Muscle layer of colon (tissue), 2 donors: Measurements from ENCODE around the gene DSTN.

ENCODE experiments used
- H3K27ac ChIP-seq: one replicate; pipeline ENCODE4 v1.7.0; 2013; ENCODE audit warnings: low read depth, mild to moderate bottlenecking, low read length, moderate library complexity
- H3K27me3 ChIP-seq, 2 donors: one replicate each; pipeline ENCODE4 v1.7.0; 2013; ENCODE audit warnings: low read length in 2 of 2, mild to moderate bottlenecking in 2 of 2; ENCODE audit not compliant: insufficient read depth in 2 of 2, control insufficient read depth in 1 of 2
- H3K36me3 ChIP-seq: one replicate; pipeline ENCODE4 v1.7.0; 2013; ENCODE audit warnings: mild to moderate bottlenecking, low read length; ENCODE audit not compliant: insufficient read depth
- H3K4me1 ChIP-seq: one replicate; pipeline ENCODE4 v1.7.0; 2013; ENCODE audit warnings: mild to moderate bottlenecking, low read length; ENCODE audit not compliant: insufficient read depth
- H3K4me3 ChIP-seq, 2 donors: one replicate each; pipeline ENCODE4 v1.7.0; 2013; ENCODE audit warnings: low read length in 2 of 2, low read depth in 1 of 2, mild to moderate bottlenecking in 1 of 2, moderate library complexity in 1 of 2
- H3K9ac ChIP-seq: one replicate; pipeline ENCODE4 v1.7.0; 2013; ENCODE audit warnings: low read length
- H3K9me3 ChIP-seq: one replicate; pipeline ENCODE4 v1.7.0; 2013; ENCODE audit warnings: mild to moderate bottlenecking, low read length
- donor health status: abdominal sarcoma.
- donor health status: Adenocarcinoma of cecum.

Gene DSTN

DNA sequence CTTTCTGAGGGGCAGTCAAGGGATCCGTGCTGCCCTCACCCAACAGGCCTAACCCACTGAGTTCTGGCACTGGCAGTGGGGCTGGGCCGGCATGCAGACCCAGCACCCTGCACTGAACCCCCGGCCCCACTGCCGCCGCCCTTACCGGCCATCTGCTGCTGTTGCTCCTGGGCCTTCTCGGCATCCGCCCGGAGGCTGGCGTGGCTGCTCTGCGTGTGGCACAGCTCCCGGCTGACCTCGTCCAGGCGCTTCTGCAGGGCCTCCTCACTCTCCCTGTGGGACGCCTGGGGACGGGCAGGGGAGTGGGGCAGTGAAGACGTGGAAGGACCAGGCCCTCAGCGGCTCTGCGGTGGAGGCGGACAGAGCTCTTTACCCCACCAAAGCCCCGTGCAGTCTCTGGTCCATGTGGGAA, 59.8 kb downstream of the DSTN start:
- Histone ChIP-seq H3K4me3 (no peak overlapping the region), H3K27me3 (no peaks in the 10 kb centered on the region), H3K9me3 (no peaks in the 10 kb centered on the region), H3K27ac (no peak overlapping the region), H3K4me1 (peaks cover 14% of the 10 kb centered on the region), H3K9ac (no peak overlapping the region), H3K36me3 (peaks cover 86% of the 10 kb centered on the region)

DNA sequence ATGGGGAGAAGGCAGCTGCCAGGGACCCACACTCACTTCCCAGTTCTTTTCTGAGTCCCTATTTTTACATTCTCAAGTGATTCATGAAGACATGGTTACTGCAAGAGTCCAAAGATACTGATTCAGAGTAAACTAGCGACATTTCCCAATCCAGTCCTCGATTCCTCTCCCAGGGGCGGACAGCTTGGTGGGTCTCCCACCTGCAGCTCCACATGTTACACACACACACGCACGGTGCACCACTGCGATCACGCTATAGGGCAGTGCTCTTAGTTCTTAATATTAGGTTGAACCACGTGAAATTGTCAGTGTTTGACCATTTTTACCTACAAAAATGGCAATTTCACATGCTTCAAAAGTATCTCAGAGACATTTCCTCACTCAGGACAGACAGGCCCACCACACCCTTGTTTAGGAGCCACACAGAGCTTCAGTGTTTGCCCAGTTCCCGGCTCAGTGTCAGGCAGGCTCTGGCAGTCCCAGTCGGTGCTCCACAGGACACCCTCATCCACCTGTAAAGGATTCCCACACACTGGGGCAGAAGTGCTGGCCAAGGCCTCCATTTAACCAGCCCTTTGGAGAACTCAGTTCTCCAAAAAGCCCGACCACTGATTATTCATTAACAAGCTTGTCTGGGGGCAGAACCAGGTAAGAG, 60.4 kb downstream of the DSTN start:
- Histone ChIP-seq H3K27ac (no peak overlapping the region), H3K36me3 (peaks cover 84% of the 10 kb centered on the region), H3K9me3 (no peaks in the 10 kb centered on the region), H3K9ac (no peak overlapping the region), H3K4me1 (peaks cover 16% of the 10 kb centered on the region), H3K4me3 (no peak overlapping the region), H3K27me3 (no peaks in the 10 kb centered on the region)

GRCh38 chr20:17630806-17631195, 60.9 kb downstream of the DSTN start:
- Histone ChIP-seq H3K4me3 (no peak overlapping the region), H3K36me3 (peaks cover 84% of the 10 kb centered on the region), H3K9ac (no peak overlapping the region), H3K4me1 (peaks cover 20% of the 10 kb centered on the region), H3K27me3 (no peaks in the 10 kb centered on the region), H3K9me3 (no peaks in the 10 kb centered on the region), H3K27ac (no peak overlapping the region)

GRCh38 chr20:17631576-17632319, 61.9 kb downstream of the DSTN start:
- no peak overlapping the region for H3K27ac ChIP-seq
- H3K27me3 ChIP-seq: no peaks in the 10 kb centered on the region
- peaks cover 83% of the 10 kb centered on the region for H3K36me3 ChIP-seq
- H3K9ac ChIP-seq: no peak overlapping the region
- H3K9me3 ChIP-seq: no peaks in the 10 kb centered on the region
- H3K4me1 ChIP-seq: peaks cover 29% of the 10 kb centered on the region
- H3K4me3 ChIP-seq: no peak overlapping the region

GRCh38 chr20:17633221-17633849, 63.5 kb downstream of the DSTN start:
- H3K9me3 ChIP-seq: no peaks in the 10 kb centered on the region
- no peak overlapping the region for H3K27ac ChIP-seq
- no peak overlapping the region for H3K4me3 ChIP-seq
- H3K9ac ChIP-seq: no peak overlapping the region
- peaks cover 37% of the 10 kb centered on the region for H3K4me1 ChIP-seq
- peaks cover 70% of the 10 kb centered on the region for H3K36me3 ChIP-seq
- H3K27me3 ChIP-seq: no peaks in the 10 kb centered on the region

DNA sequence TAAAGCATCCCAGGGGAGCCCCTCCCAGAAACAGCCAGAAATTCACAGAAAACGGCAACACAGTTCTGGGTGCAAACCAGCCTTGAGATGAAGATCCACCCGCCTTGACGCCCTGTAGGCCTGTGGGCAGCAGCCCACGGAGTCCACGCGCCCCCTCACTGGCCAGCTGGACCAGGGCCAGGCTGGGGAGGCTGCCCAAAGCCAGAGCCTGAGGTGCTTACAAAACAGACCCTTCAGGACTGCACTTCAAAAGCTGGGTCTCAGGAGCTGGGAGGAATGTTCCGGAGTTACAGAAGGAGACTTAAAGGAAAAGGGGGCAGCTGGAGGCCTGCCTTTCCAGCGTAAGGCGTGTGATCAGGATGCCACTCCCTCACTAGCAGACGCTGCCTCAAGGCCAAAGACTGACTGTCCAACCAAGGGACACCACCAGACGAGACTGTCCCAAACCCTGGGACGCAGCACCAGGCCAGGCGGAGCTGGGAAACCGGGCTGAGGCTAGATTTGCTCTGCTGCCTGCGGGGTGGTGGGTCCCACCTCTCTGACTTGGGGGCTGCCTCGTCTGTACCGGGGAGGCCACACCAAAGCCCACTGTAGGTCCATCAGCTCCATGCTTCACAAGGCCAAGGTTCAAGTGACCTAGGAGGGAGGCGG, 64.1 kb downstream of the DSTN start:
- no peaks in the 10 kb centered on the region for H3K9me3 ChIP-seq
- H3K27me3 ChIP-seq: no peaks in the 10 kb centered on the region
- H3K4me3 ChIP-seq: no peak overlapping the region
- peaks cover 43% of the 10 kb centered on the region for H3K4me1 ChIP-seq
- no peak overlapping the region for H3K9ac ChIP-seq
- peaks cover 67% of the 10 kb centered on the region for H3K36me3 ChIP-seq
- H3K27ac ChIP-seq: no peak overlapping the region

DNA sequence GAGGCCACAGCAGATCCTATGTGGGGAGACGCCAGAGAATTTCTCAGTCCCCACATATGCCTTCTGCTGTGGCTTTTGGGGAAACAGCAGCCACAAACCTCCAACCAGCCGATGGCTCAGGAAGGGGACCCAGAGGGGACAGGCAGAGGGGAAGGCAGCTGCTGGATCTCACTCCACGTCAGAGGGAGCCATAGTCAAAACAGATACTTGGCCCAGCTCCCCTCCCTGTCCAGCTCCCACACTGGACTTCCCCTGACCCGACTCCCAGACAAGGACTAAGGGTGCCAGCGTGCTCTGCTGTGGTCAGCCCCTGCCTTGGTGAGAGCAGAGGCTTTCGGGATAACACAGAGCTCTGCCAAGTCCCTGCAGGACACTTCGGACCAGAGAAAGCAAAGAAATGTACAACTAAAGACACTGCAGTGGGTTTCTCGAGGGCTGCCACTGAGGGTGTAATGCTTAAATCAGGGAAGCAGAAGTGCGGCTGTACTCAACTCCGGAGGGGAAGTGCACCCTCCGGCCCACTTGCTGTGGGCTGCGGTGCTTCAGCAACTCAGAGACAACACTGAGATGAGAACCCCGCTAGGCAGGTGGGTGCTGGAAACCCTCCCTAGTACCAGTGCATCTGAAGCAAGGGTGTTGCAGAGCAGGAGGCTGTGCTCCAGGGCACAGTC, 64.9 kb downstream of the DSTN start:
- no peak overlapping the region for H3K27ac ChIP-seq
- H3K36me3 ChIP-seq: peaks cover 69% of the 10 kb centered on the region
- no peaks in the 10 kb centered on the region for H3K27me3 ChIP-seq
- peaks cover 46% of the 10 kb centered on the region for H3K4me1 ChIP-seq
- H3K9ac ChIP-seq: no peak overlapping the region
- no peaks in the 10 kb centered on the region for H3K9me3 ChIP-seq
- no peak overlapping the region for H3K4me3 ChIP-seq

DNA sequence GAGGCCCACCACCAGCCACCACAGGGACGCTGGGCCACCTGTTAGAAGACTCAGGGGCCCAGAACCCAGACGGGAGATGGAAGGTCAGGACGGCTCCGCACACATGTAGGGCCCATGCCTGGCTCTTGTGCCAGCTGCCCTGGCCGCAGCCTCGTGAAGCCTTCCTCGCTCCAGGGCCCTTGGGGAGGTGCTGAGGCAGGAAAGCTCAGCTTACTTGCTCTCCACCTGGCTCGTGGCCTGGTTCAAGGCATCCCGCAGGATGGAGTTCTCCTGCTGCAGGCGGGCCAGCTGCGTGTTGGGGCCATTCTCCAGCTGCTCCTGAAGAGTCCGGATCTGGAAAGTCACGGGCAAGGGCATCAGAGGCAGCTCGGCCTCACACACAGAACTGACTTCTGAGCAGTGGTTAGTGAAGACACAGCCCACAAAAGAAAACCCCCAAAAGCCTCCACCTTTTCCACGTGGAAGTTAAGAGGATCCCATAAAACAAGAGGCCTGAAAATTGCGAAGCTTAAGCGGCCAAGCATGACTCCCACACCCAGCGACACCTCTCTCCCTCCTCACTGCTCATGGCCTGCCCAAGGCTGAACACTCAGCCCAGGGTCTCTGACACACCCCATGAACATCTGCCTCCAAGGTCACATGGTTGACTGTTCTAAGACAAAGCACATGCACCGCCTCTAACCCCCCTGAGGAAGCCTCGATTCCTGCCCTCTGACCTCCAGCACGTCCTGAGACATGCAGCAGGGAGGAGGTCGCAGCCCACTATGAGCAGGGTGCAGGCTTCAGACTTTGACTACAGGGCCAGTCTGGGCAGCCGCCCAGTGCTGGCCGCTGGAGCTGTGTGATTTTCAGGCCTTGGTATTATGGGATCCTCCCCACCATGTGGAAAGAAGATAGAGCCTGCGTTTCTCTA, 65.7 kb downstream of the DSTN start:
- Histone ChIP-seq H3K27ac (no peak overlapping the region), H3K4me3 (no peak overlapping the region), H3K4me1 (peaks cover 46% of the 10 kb centered on the region), H3K36me3 (peaks cover 61% of the 10 kb centered on the region), H3K9me3 (no peaks in the 10 kb centered on the region), H3K27me3 (no peaks in the 10 kb centered on the region), H3K9ac (no peak overlapping the region)

- no peak overlapping the region for H3K4me3 ChIP-seq
- no peak overlapping the region for H3K27ac ChIP-seq
- H3K4me1 ChIP-seq: peaks cover 46% of the 10 kb centered on the region
Measured at GRCh38 chr20:17636523-17637412, 66.9 kb downstream of the DSTN start.

DNA sequence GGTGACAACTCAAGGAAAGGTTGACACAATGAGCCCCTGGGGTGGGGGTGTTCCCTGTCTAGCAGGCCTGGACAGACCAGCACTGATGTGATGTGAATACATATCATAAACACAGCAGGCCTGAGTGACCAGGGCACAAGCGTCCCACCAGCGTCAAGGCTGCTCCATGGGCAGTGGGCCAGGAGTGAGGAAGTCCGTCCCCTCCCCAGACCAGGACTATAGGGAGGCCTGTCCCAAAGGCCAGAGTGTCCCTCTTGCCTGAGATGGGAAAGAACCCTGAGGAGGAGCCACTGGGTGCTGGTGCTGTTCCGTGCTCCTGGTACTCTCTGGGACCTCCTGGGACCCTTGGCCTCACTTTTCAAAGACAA, 67.5 kb downstream of the DSTN start:
- H3K4me1 ChIP-seq: peaks cover 51% of the 10 kb centered on the region
- no peaks in the 10 kb centered on the region for H3K27me3 ChIP-seq
- peaks cover 59% of the 10 kb centered on the region for H3K36me3 ChIP-seq
- no peaks in the 10 kb centered on the region for H3K9me3 ChIP-seq
- no peak overlapping the region for H3K9ac ChIP-seq
- no peak overlapping the region for H3K4me3 ChIP-seq
- no peak overlapping the region for H3K27ac ChIP-seq

More at GRCh38 chr20:17636523-17637412, 66.9 kb downstream of the DSTN start:
- Histone ChIP-seq H3K9me3 (no peaks in the 10 kb centered on the region), H3K9ac (no peak overlapping the region), H3K36me3 (peaks cover 59% of the 10 kb centered on the region), H3K27me3 (no peaks in the 10 kb centered on the region)
